Measurements from ENCODE around the gene IKZF2.

Gene IKZF2

GRCh38 chr2:212994976-212995375, 156.4 kb downstream of the IKZF2 start:
- no peak for DNase-seq

- no peak for DNase-seq
Measured at GRCh38 chr2:212991120-212991519, 160.3 kb downstream of the IKZF2 start.

DNA sequence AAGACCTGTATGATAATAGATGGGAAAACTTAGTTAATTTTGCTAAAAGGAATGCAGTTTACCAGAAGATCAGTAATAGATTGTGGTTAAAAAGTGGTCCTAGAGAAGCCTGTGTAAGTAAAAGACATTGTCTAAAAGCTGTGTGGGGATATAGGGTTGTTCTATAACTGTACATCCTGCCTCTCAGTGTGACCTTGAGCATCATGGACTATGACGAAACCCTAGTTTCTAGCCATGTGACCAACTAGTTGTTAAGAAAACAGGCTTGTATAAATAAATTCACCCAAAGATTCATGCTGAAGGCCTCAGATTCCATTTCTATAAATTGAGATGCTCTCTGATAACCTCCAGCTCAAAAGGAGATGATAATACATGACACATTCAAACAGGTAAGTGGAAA, 160.7 kb downstream of the IKZF2 start:
- DNase-seq: no peak

DNA sequence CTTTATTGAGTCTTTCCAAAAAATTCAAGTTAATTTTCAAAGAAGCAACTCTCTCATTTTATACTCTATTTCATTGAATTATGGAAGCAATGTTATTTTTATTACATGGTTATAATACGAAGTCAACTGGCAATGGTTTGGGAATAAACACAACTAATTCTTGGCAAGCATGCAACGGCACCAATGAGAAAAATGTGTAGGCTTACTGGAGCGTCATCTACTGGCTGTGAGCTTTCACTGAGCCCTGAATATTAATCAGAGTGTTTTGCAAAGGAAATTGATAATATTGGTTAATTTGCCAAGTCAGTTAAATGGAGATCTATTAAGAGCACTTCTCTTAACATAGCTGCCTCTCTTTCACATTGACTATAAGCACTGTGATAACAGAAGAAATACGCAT, 163.9 kb downstream of the IKZF2 start:
- no peak for DNase-seq

DNA sequence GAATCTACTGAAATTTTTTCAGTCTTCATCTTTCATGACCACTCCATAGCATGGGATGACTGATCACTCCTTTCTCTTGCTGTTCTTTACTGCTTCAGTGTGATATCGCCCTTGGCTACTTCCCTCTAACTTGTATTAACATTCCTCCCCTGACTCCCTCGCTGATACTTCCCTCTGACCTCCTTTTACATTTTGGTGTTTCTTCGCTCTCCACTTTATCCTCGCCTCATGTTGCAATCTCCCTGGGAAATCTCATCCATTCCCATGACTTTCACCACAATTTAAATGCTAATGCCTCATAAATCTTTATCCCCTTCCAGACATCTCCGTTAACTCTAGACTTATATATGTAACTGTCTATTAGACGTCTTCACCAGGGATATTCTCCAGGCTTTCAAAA, 167.3 kb downstream of the IKZF2 start:
- DNase-seq: no peak

GRCh38 chr2:212979799-212980198, 171.6 kb downstream of the IKZF2 start:
- no peak for DNase-seq

GRCh38 chr2:212979046-212979612, 172.3 kb downstream of the IKZF2 start:
- DNase-seq: no peak

DNA sequence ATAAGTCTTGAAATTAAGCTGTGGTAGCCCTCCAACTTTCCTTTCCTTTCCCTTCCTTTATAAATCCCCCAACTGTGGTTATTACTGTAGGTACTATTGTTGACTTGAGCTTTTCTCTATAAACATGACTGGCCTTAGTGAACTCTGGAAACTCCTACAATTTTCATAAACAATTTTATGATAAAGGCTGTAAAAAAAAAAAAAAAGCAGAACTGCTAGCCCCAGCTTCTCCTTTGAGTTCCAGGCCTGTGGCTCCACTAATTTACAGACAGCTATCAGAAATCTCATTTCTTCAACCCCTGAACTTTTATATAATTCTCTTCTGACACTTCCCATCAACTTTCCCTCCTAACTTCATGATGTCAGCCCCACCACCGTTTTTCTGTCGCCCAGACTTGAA, 174.3 kb downstream of the IKZF2 start:
- DNase-seq: no peak

DNA sequence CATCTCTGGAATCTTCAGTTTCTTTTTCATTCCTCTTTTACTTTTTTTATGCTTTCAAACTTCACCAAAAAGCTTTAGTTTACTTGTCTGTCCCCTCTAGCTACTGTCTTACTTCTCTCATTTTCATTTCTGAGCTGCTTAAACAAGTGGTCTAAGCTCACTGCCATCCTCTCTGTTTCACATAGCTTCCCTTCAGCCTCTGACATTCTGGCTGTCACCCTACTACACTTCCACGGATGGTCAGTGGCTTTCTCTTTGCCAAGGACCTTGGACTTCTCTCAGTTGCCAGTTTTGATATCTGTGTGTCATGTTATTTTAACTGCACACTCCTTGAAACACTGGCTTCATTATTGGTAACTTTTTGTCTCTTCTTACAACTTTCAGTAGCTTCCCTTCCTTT, 176.1 kb downstream of the IKZF2 start:
- DNase-seq: no peak

DNA sequence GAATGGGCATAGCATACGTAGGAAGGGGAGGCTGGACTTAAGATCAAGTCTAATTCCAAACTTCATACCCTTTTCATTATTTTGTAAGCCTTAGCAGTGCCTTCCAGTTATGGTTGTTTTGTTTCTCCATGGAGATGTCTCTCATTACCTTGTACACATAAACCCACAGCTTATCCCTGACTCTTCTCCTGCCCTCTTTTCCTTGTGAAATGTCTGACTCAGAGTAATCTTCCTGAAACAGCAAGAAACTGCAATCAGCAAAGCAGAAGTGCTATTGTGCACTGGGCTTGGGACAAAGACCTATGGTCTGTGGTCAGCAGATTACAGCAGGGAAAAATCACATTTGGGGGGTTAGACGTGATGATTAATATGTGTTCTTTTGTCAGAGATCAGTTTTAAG, 176.7 kb downstream of the IKZF2 start:
- no peak for DNase-seq

DNA sequence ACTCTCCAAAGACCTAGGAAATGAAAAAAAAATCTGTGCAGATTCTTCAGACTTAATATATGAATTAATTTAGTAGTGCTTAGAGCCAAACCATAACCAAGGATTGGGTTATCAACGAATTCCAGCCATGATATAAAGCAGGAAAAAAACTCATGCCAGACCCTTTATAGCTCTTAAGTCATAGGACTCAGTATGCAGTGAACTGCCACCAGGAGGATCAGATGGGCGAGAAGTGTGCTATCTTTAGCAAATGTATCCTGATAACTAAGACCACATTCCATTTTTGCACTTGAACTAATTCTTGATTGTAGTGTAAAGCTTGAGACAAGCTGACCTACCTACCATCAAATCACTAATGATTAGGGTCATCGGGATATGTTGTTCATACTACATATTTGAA, 178.1 kb downstream of the IKZF2 start:
- DNase-seq: no peak

GRCh38 chr2:212970132-212970531, 181.3 kb downstream of the IKZF2 start:
- no peak for DNase-seq

GRCh38 chr2:212968284-212969081, 182.9 kb downstream of the IKZF2 start:
- DNase-seq: peak; percentile 16

- no peak for DNase-seq
Measured at GRCh38 chr2:212966884-212967283, 184.5 kb downstream of the IKZF2 start.

- DNase-seq: no peak
Measured at GRCh38 chr2:212962691-212963090, 188.7 kb downstream of the IKZF2 start.

DNA sequence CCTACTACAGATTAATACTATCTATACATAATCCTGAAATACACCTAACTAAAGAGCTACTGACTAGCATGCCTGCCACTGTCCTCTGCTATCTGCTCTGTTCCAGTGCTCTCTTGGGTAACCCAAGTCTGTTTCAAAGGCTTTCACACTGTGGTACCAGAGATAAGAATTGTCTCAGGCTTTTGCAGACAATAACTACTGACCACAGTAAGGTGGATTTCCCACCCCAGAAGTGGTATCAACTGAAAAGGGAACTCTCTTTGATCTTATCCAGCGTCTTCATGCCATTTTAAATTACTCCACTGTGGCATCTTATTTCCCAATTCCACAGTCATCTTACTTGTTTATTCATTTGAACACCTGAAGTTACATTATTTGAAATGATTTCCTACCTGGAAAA, 190.2 kb downstream of the IKZF2 start:
- DNase-seq: no peak

GRCh38 chr2:212960336-212960735, 191.1 kb downstream of the IKZF2 start:
- DNase-seq: no peak

- DNase-seq: no peak
Measured at GRCh38 chr2:212959471-212960117, 191.8 kb downstream of the IKZF2 start.

DNA sequence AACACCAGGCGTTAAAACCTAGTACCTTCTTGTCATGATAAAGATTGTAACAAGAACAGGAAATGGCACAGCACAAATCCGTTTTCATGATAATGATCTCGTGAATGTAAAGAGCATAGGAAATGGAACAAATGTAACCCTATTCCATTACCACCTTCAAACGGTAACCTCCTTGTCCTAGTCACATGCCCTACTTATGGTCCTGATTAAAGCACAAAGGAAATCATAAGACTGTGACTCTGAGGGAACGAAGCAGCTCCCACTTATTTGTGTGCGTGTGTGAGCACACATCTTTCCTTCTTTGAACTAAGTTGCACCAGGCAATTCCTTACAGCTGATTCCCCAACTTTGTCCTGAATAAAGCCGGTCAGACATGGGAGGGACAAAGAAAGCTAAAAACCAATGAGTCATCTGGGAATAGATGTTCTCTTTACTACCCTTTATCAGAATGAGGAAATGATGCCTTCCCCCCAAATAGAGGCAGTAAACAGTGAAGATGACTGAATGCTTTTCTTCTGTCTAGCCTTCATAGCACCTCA, 192.6 kb downstream of the IKZF2 start:
- peak; percentile 17 for DNase-seq

DNA sequence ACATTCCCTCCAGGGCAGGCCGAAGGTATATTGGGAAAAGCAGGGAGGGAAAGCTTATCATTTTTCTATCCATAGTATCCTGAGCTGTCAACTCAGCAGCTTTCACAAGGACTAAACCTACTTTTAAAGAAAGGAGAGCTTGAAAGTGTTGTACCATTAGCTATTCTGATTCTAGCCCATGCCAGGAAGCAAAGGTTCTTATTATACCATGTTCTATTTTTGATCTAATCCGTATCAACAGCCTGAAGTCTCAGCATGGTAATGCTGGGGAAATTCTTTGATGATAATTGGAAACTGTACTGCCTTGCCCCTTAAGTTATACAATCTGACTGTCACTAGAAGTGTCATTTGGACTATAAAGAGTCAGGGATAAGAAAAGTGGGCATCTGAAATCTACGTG, 193.3 kb downstream of the IKZF2 start:
- no peak for DNase-seq

DNA sequence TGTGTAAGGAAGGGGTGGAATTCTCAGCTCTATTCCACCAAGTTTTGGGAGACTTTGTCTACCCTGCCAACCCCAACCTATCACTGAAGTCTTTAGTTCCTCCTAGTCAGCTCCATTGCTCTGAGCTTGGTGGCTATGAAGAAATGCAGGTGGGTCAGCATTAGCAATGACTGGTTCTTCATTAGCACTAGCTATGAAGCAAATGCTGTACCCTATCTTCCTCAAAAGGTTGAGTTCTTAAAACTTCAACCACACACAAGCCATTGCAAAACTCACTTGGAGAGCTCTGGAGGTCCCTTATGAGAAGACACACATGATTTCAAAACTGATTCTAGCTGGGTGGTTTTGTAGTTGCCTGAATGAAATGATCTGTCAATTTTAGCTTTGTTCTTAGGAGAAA, 193.8 kb downstream of the IKZF2 start:
- no peak for DNase-seq

DNA sequence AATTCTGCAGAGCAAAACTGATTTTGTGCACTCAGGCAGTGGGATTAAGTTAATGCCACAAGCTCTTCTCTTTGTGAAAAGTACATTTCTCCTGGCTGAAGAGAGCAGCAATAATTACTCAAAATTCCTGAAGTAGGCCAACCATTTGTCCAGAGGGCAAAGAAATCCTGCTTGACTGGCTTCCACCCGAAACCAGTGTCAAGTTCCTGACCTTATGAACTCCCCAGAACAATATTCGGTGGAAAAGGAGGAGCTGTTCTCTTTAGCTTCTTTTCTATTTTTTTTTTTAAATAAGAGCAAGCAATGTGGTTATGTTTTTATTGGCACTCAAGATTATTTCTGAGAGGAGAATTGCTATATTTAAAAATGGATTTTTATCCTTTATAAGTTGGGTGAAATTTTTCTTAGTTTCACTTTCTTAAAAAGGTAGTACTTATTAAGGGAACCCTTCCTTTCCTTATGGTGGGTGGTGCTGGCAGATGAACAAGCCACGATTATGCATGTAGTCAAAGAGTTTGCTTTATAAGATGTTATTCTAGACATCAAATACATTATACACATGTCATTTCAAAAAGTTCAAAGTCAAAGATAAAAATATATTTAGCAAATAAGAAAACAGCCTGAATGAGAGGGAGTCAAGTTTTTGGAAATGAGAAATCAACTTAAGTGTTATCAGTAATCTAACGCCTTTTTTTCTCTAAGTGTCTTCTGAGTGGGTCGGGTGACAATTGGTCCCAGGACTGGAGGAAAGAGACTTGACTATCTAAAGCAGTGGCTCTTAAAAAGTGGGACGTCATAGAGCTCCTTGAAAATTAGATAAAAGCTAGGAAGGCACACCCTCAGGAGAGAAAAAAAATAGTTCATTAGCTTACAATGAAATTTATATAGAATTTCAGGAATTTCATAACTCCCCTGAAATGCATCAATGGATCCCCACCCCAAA, 194.5 kb downstream of the IKZF2 start:
- DNase-seq: no peak

Data from CD4-positive, alpha-beta T cell treated with Interleukin-4 for 4 hours (primary cell).